Body of pancreas (tissue), 4 donors: ENCODE results near the gene TSPYL4. TPM values are rescaled to one million over a fixed set of nuclear protein-coding genes. Genes with fewer than 3 reads are reported as not detected.

Source experiments
- ATAC-seq: fragments of 150-250 bp; one replicate; pipeline ENCODE4 v1.9.1; 2016
- DNase-seq, 4 donors: peaks; one replicate each; pipeline ENCODE4 v3.0.0-alpha.2; 2019
- H3K27ac ChIP-seq, 4 donors: fragments of 200-600 bp; sonication (generic); 1 replicate in 3 of 4; 2 replicates in 1 of 4; pipeline versions ENCODE4 v1.5.1 to v1.6.1; 2016 to 2019; ENCODE audit warnings: mild to moderate bottlenecking in 1 of 4, mixed read lengths in 1 of 4, moderate library complexity in 1 of 4
- H3K27me3 ChIP-seq, 2 donors: fragments of 200-600 bp; sonication (generic); one replicate each; pipeline ENCODE4 v1.6.0; 2016; ENCODE audit warnings: mild to moderate bottlenecking in 1 of 2
- H3K36me3 ChIP-seq, 2 donors: fragments of 200-600 bp; sonication (generic); replicated peaks in 1 of 2; 2 replicates each; pipeline ENCODE4 v1.5.1; 2016; ENCODE audit warnings: low read depth in 2 of 2; ENCODE audit not compliant: insufficient read depth in 1 of 2
- H3K4me1 ChIP-seq: fragments of 200-600 bp; sonication (generic); one replicate; pipeline ENCODE4 v1.6.0; 2016
- H3K4me3 ChIP-seq, 2 donors: fragments of 200-600 bp; sonication (generic); 1 replicate in 1 of 2; 2 replicates in 1 of 2; pipeline ENCODE4 v1.5.1; 2016 to 2019
- H3K9me3 ChIP-seq, 3 donors: fragments of 200-600 bp; sonication (generic); 1 replicate in 2 of 3; 2 replicates in 1 of 3; pipeline ENCODE4 v1.5.1; 2016
- CTCF ChIP-seq, 7 experiments: fragments of 450-650 bp in 4 of 7; fragments of 200-600 bp in 3 of 7; sonication (generic) in 3 of 7; IDR thresholded peaks; one replicate each; pipeline ENCODE4 v1.5.1; 2016 to 2019; ENCODE audit warnings: antibody characterized with exemption in 7 of 7
- POLR2A ChIP-seq, 3 donors: fragments of 450-650 bp; IDR thresholded peaks; one replicate each; pipeline ENCODE4 v1.6.1; 2016; ENCODE audit warnings: antibody characterized with exemption in 3 of 3, mild to moderate bottlenecking in 2 of 3
- WGBS, 2 donors: methylation state at CpG; one replicate each; pipeline ENCODE4 v1.1.5; 2017; 5-methylcytosine and 5-hydroxymethylcytosine counted together
- intact Hi-C: fragments of 100-400 bp; cut with DNase I; formaldehyde crosslinking; loops from one replicate; pipeline ENCODE4 v1.15.1; 2023
- total RNA-seq, 2 donors: library from RNA; depleted of rRNA; stranded (reverse); fragments of >200 nt; gene quantifications; one replicate each; pipeline ENCODE4 v1.1.0, GENCODE V29; 2016

TSPYL4 gene
- total RNA-seq, 2 donors from 2014 or later = 8.6 to 12.7 TPM

- DNase-seq = no peak
- H3K4me3 ChIP-seq = no peak overlapping the region
- peaks cover 10% of the 10 kb centered on the region for H3K4me1 ChIP-seq
- no peak for TF ChIP-seq CTCF (IDR thresholded peaks at IDR 0.05)
- no peak for TF ChIP-seq POLR2A (IDR thresholded peaks at IDR 0.05)
- no peak overlapping the region for H3K27ac ChIP-seq
- intact Hi-C loops = no loop called here
- no peaks in the 10 kb centered on the region for H3K27me3 ChIP-seq
- no peaks in the 10 kb centered on the region for H3K9me3 ChIP-seq
- H3K36me3 ChIP-seq = no peaks in the 10 kb centered on the region
- no peak for ATAC-seq
- 65 to 79% methylated on average over 3 of the region's 3 CpGs for WGBS, 2 donors
Measured at GRCh38 chr6:116200619-116201249, 53.1 kb downstream of the TSPYL4 start.

Other genes starting within 250 kb of the TSPYL4 start
- gene FRK, start 193.2 kb downstream of the TSPYL4 start, total RNA-seq = 1 to 10 TPM; 7.9 to 9.1 TPM
- 10 to 100 TPM in 1 of 2 donors, 1 to 10 TPM in 1; 5.6 to 10.9 TPM for gene NT5DC1, start 153.2 kb downstream of the TSPYL4 start, total RNA-seq
- 1 to 10 TPM in 1 of 2 donors, under 1 TPM in 1; 0.26 to 4.9 TPM for gene COL10A1, start 127.9 kb downstream of the TSPYL4 start, total RNA-seq
- 10 to 100 TPM; 44.1 to 45.2 TPM for gene TSPYL1, start 25.9 kb upstream of the TSPYL4 start, total RNA-seq
- 10 to 100 TPM in 1 of 2 donors, 1 to 10 TPM in 1; 8.6 to 14.0 TPM for gene DSE, start 116.9 kb upstream of the TSPYL4 start, total RNA-seq
- gene CALHM6, start 207.3 kb upstream of the TSPYL4 start, total RNA-seq = 1 to 10 TPM; 1.3 to 2.3 TPM